ENCODE measurements around the gene SREBF1. TPM values are rescaled to one million over a fixed set of nuclear protein-coding genes. Genes with fewer than 3 reads are reported as not detected.

The SREBF1 gene
- total RNA-seq, 1 experiment from 2014 or later = 230 TPM

GRCh38 chr17:17814162-17815061 lies 22.4 kb downstream of the SREBF1 start:
- CTCF ChIA-PET = no interaction called here
- Histone ChIP-seq H3K4me1 (ENCODE audit: control insufficient read depth, insufficient read depth, low read length) (peaks cover 57% of the 10 kb centered on the region), H3K9me3 (ENCODE audit: control insufficient read depth, insufficient read depth, low read depth, low read length) (no peaks in the 10 kb centered on the region), H3K4me3 (ENCODE audit: low read depth in 2 of 2, low read length in 2 of 2) (no peak overlapping the region), H3K27me3 (ENCODE audit: control insufficient read depth, insufficient read depth, low read length) (no peaks in the 10 kb centered on the region), H3K36me3 (ENCODE audit: control insufficient read depth, insufficient read depth, low read length) (no peaks in the 10 kb centered on the region; the same call in 1 of the 2 replicates), H3K27ac (ENCODE audit: low read length) (no peak overlapping the region)
- POLR2A ChIA-PET = interaction anchor here (0.5 to 0.8 kb wide), 4 partner anchors 19 to 311 kb away, joined by 3 to 5 read pairs (median 4); no protein-coding TSS in a partner anchor
- no peak for ATAC-seq
- TF ChIP-seq SIN3A (IDR thresholded peaks at IDR 0.05; ENCODE audit: borderline replicate concordance, insufficient read depth, low read depth, low read length) = no peak
- no peak for TF ChIP-seq REST (IDR thresholded peaks at IDR 0.05; ENCODE audit: insufficient read depth in 1 of 2, low read depth in 2 of 2, low read length in 1 of 2)
- TF ChIP-seq, protein P1, sequence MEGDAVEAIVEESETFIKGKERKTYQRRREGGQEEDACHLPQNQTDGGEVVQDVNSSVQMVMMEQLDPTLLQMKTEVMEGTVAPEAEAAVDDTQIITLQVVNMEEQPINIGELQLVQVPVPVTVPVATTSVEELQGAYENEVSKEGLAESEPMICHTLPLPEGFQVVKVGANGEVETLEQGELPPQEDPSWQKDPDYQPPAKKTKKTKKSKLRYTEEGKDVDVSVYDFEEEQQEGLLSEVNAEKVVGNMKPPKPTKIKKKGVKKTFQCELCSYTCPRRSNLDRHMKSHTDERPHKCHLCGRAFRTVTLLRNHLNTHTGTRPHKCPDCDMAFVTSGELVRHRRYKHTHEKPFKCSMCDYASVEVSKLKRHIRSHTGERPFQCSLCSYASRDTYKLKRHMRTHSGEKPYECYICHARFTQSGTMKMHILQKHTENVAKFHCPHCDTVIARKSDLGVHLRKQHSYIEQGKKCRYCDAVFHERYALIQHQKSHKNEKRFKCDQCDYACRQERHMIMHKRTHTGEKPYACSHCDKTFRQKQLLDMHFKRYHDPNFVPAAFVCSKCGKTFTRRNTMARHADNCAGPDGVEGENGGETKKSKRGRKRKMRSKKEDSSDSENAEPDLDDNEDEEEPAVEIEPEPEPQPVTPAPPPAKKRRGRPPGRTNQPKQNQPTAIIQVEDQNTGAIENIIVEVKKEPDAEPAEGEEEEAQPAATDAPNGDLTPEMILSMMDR (IDR thresholded peaks at IDR 0.05) = no peak
- TF ChIP-seq TCF7L2 (IDR thresholded peaks at IDR 0.05; ENCODE audit: low read depth, low read length) = no peak
- TF ChIP-seq POLR2AphosphoS5 (IDR thresholded peaks at IDR 0.05; ENCODE audit: low read depth, low read length) = no peak; the same call in 1 of the 2 replicates
- DNase-seq (ENCODE audit: low read depth, low spot score) = no peak
- intact Hi-C loops (cut with micrococcal nuclease; ENCODE audit: unreplicated experiment) = loop anchor here (5.0 kb wide), 1 partner anchor 43 kb away; no protein-coding TSS in a partner anchor
- in situ Hi-C loops (cut with HindIII; ENCODE audit: low pct_unique_long_range_greater_than_20kb, low sequenced_read_pairs) = no loop called here
- no TSS peak for BruUV-seq (replicated peaks)

- Histone ChIP-seq H3K4me3 (ENCODE audit: low read depth in 2 of 2, low read length in 2 of 2) (no peak overlapping the region), H3K36me3 (ENCODE audit: control insufficient read depth, insufficient read depth, low read length) (no peaks in the 10 kb centered on the region; the same call in 1 of the 2 replicates), H3K4me1 (ENCODE audit: control insufficient read depth, insufficient read depth, low read length) (peaks cover 57% of the 10 kb centered on the region), H3K27me3 (ENCODE audit: control insufficient read depth, insufficient read depth, low read length) (no peaks in the 10 kb centered on the region), H3K9me3 (ENCODE audit: control insufficient read depth, insufficient read depth, low read depth, low read length) (no peaks in the 10 kb centered on the region), H3K27ac (ENCODE audit: low read length) (no peak overlapping the region; the same call in 1 of the 2 replicates)
- DNase-seq (ENCODE audit: low read depth, low spot score) (no peak), ATAC-seq (no peak)
- in situ Hi-C loops (cut with HindIII; ENCODE audit: low pct_unique_long_range_greater_than_20kb, low sequenced_read_pairs) = no loop called here
- intact Hi-C loops (cut with micrococcal nuclease; ENCODE audit: unreplicated experiment) = loop anchor here (5.0 kb wide), 1 partner anchor 44 kb away; no protein-coding TSS in a partner anchor
- BruUV-seq (replicated peaks) = no TSS peak
- CTCF ChIA-PET = no interaction called here
- POLR2A ChIA-PET = no interaction called here
- TF ChIP-seq REST (IDR thresholded peaks at IDR 0.05; ENCODE audit: insufficient read depth in 1 of 2, low read depth in 2 of 2, low read length in 1 of 2) = no peak
- TF ChIP-seq SIN3A (IDR thresholded peaks at IDR 0.05; ENCODE audit: borderline replicate concordance, insufficient read depth, low read depth, low read length) = no peak
- TF ChIP-seq POLR2AphosphoS5 (IDR thresholded peaks at IDR 0.05; ENCODE audit: low read depth, low read length) = no peak
- no peak for TF ChIP-seq TCF7L2 (IDR thresholded peaks at IDR 0.05; ENCODE audit: low read depth, low read length)
- TF ChIP-seq, protein P1 (IDR thresholded peaks at IDR 0.05) = no peak
Observed at GRCh38 chr17:17813725-17814095, 23.1 kb downstream of the SREBF1 start.
